HEK293T (cell line): ENCODE data around the gene AP2S1.

ENCODE experiments used
- BHLHE40 ChIP-seq: fragments of 450-650 bp; IDR thresholded peaks from 2 replicates; pipeline ENCODE4 v1.6.1; 2016; ENCODE audit warnings: mild to moderate bottlenecking, moderate library complexity, borderline replicate concordance
- CTBP1 ChIP-seq: fragments of 450-650 bp; IDR thresholded peaks from 2 replicates; pipeline ENCODE4 v1.6.1; 2016; ENCODE audit warnings: borderline replicate concordance
- FOXA1 ChIP-seq: fragments of 450-650 bp; IDR thresholded peaks from 2 replicates; pipeline ENCODE4 v1.6.1; 2016; ENCODE audit warnings: mild to moderate bottlenecking
- FOXK2 ChIP-seq: fragments of 450-650 bp; IDR thresholded peaks from 2 replicates; pipeline ENCODE4 v1.6.1; 2016; ENCODE audit warnings: mild to moderate bottlenecking
- HDGF ChIP-seq: fragments of 450-650 bp; IDR thresholded peaks from 2 replicates; pipeline ENCODE4 v1.6.1; 2017; ENCODE audit warnings: antibody characterized with exemption, borderline replicate concordance
- NFRKB ChIP-seq: fragments of 450-650 bp; IDR thresholded peaks from 2 replicates; pipeline ENCODE4 v1.6.1; 2016; ENCODE audit warnings: mild to moderate bottlenecking, moderate library complexity
- PKNOX1 ChIP-seq: fragments of 450-650 bp; IDR thresholded peaks from 2 replicates; pipeline ENCODE4 v1.6.1; 2016
- SUZ12 ChIP-seq: fragments of 450-650 bp; IDR thresholded peaks from 2 replicates; pipeline ENCODE4 v1.6.1; 2016; ENCODE audit warnings: mild to moderate bottlenecking

- TF ChIP-seq NFRKB (no peak), FOXK2 (no peak), BHLHE40 (no peak), CTBP1 (no peak), HDGF (no peak), PKNOX1 (no peak), SUZ12 (no peak), FOXA1 (no peak)
Measured at GRCh38 chr19:46852830-46853229, 2.2 kb upstream of the AP2S1 start.
